NCI-H526 treated with DMSO at 0.1 percent for 48 hours (cell line): Measurements from ENCODE around the gene EXOC2.
"Not testable (repeated sequence)": the region's sequence is repeated elsewhere in the genome, so short reads cannot be mapped to it uniquely, and the experiment has no call there.

Experiments used
- DNase-seq: peaks from one replicate; lab custom pipeline; 2025; lab: John Stamatoyannopoulos, UW

The EXOC2 gene

GRCh38 chr6:710601-711571 lies 17.9 kb upstream of the EXOC2 start:
- DNase-seq = peak; percentile 35

GRCh38 chr6:709471-710056 lies 16.6 kb upstream of the EXOC2 start:
- no peak for DNase-seq

GRCh38 chr6:708237-708598 lies 15.3 kb upstream of the EXOC2 start:
- no peak for DNase-seq

GRCh38 chr6:707576-708236 lies 14.8 kb upstream of the EXOC2 start:
- DNase-seq = no peak

GRCh38 chr6:706819-707381 lies 14.0 kb upstream of the EXOC2 start:
- DNase-seq = no peak

- DNase-seq = no peak
These were observed 13.2 kb upstream of the EXOC2 start for GRCh38 chr6:706146-706545.

- DNase-seq = peak; percentile 35
These were observed 12.1 kb upstream of the EXOC2 start for GRCh38 chr6:705047-705446.

GRCh38 chr6:704046-704445 lies 11.1 kb upstream of the EXOC2 start:
- DNase-seq = no peak

- DNase-seq = no peak
These were observed 10.6 kb upstream of the EXOC2 start for GRCh38 chr6:703552-703951.

GRCh38 chr6:701700-702479 lies 9.0 kb upstream of the EXOC2 start:
- no peak for DNase-seq

- no peak for DNase-seq
These were observed 8.3 kb upstream of the EXOC2 start for GRCh38 chr6:701215-701614.

- DNase-seq = no peak
These were observed 7.6 kb upstream of the EXOC2 start for GRCh38 chr6:700490-700889.

GRCh38 chr6:699319-699718 lies 6.4 kb upstream of the EXOC2 start:
- no peak for DNase-seq

- not testable (repeated sequence) for DNase-seq
These were observed 1.6 kb upstream of the EXOC2 start for GRCh38 chr6:694431-695126.

GRCh38 chr6:693723-694009 lies 727 bp upstream of the EXOC2 start:
- DNase-seq = no peak

- peak; percentile 46 for DNase-seq
These were observed 535 bp downstream of the EXOC2 start for GRCh38 chr6:692356-692851.

GRCh38 chr6:689223-689622 lies 3.7 kb downstream of the EXOC2 start:
- no peak for DNase-seq

GRCh38 chr6:686497-686896 lies 6.4 kb downstream of the EXOC2 start:
- no peak for DNase-seq

- no peak for DNase-seq
These were observed 7.9 kb downstream of the EXOC2 start for GRCh38 chr6:684831-685636.

GRCh38 chr6:683742-684440 lies 9.0 kb downstream of the EXOC2 start:
- peak; percentile 43 for DNase-seq
